ENCODE data around the gene ATF5. TPM values are rescaled to one million over a fixed set of nuclear protein-coding genes. Genes with fewer than 3 reads are reported as not detected.

Gene ATF5
- total RNA-seq, 2 experiments from 2014 or later = 265 to 527 TPM

- no TSS peak for BruUV-seq (replicated peaks)
- H3K4me1 ChIP-seq (ENCODE audit: insufficient read depth, low read length, poor library complexity, severe bottlenecking) = peaks cover 40% of the 10 kb centered on the region
- CTCF ChIA-PET (ENCODE audit: unreplicated experiment) = no interaction called here
Observed at GRCh38 chr19:49894011-49894664, 34.9 kb upstream of the ATF5 start.

GRCh38 chr19:49894879-49895565 lies 34.0 kb upstream of the ATF5 start:
- H3K4me3 ChIP-seq (ENCODE audit: low read depth, low read length, poor library complexity, severe bottlenecking) = no peak overlapping the region
- no TSS peak for BruUV-seq (replicated peaks)
- ChIA-PET CTCF (ENCODE audit: unreplicated experiment) (no interaction called here), POLR2A (interaction anchor here (0.6 kb wide), 1 partner anchor 18 kb away, joined by 3 read pairs; the partner anchor contains the start of gene AKT1S1)
- no peak overlapping the region for H2AFZ ChIP-seq (ENCODE audit: low read length)
- no peaks in the 10 kb centered on the region for H4K20me1 ChIP-seq (ENCODE audit: insufficient read depth, low read length)
- H3K4me2 ChIP-seq (ENCODE audit: low read length) = no peak overlapping the region
- no peak for DNase-seq (ENCODE audit: low spot score)
- H3K79me2 ChIP-seq (ENCODE audit: insufficient read depth, low read depth, low read length) = no peaks in the 10 kb centered on the region
- H3K27ac ChIP-seq (ENCODE audit: low read depth, low read length, poor library complexity, severe bottlenecking) = no peak overlapping the region
- peaks cover 43% of the 10 kb centered on the region for H3K4me1 ChIP-seq (ENCODE audit: insufficient read depth, low read length, poor library complexity, severe bottlenecking)
- TF ChIP-seq CTCF (conservative IDR thresholded peaks at IDR 0.05; ENCODE audit: low read length) (no peak), EZH2phosphoT487 (IDR thresholded peaks at IDR 0.05; ENCODE audit: borderline replicate concordance, low read depth, low read length) (no peak)
- H3K9me3 ChIP-seq (ENCODE audit: low read length) = no peaks in the 10 kb centered on the region
- H3K9me2 ChIP-seq (ENCODE audit: insufficient read depth, low read length) = no peaks in the 10 kb centered on the region
- intact Hi-C loops (cut with micrococcal nuclease; ENCODE audit: unreplicated experiment) = no loop called here
- H3K36me3 ChIP-seq (ENCODE audit: insufficient read depth, low read length) = no peaks in the 10 kb centered on the region

More at GRCh38 chr19:49894011-49894664, 34.9 kb upstream of the ATF5 start:
- Histone ChIP-seq H3K9me3 (ENCODE audit: low read length) (no peaks in the 10 kb centered on the region), H3K79me2 (ENCODE audit: insufficient read depth, low read depth, low read length) (no peaks in the 10 kb centered on the region), H4K20me1 (ENCODE audit: insufficient read depth, low read length) (no peaks in the 10 kb centered on the region), H3K4me3 (ENCODE audit: low read depth, low read length, poor library complexity, severe bottlenecking) (no peak overlapping the region), H3K27ac (ENCODE audit: low read depth, low read length, poor library complexity, severe bottlenecking) (no peak overlapping the region), H2AFZ (ENCODE audit: low read length) (no peak overlapping the region), H3K9me2 (ENCODE audit: insufficient read depth, low read length) (no peaks in the 10 kb centered on the region), H3K36me3 (ENCODE audit: insufficient read depth, low read length) (no peaks in the 10 kb centered on the region), H3K4me2 (ENCODE audit: low read length) (no peak overlapping the region)
- TF ChIP-seq EZH2phosphoT487 (IDR thresholded peaks at IDR 0.05; ENCODE audit: borderline replicate concordance, low read depth, low read length) (no peak), CTCF (conservative IDR thresholded peaks at IDR 0.05; ENCODE audit: low read length) (no peak)
- DNase-seq (ENCODE audit: low spot score) = no peak
- POLR2A ChIA-PET = no interaction called here
- intact Hi-C loops (cut with micrococcal nuclease; ENCODE audit: unreplicated experiment) = no loop called here
